ENCODE results near the gene PCDHGA10. TPM values are rescaled to one million over a fixed set of nuclear protein-coding genes. Genes with fewer than 3 reads are reported as not detected.
A peak's percentile ranks its signal among the peaks of the same experiment; 100 is the strongest.

PCDHGA10 gene
- total and polyA plus RNA-seq, 8 donors = 0.26 to 3.1 (median 1.8) TPM

- no peak for ATAC-seq
- no peaks in the 10 kb centered on the region for H3K9me3 ChIP-seq
Measured at GRCh38 chr5:141439411-141440141, 26.8 kb downstream of the PCDHGA10 start.

GRCh38 chr5:141440341-141440740 lies 27.6 kb downstream of the PCDHGA10 start:
- 92 to 94% methylated on average over 9 of the region's 9 CpGs for WGBS, 2 donors
- no peak for ATAC-seq
- H3K4me3 ChIP-seq = no peak overlapping the region
- H3K9me3 ChIP-seq = no peaks in the 10 kb centered on the region
- no peak for DNase-seq
- no peak for FAIRE-seq
- intact Hi-C loops (cut with DNase I) = no loop called here
- no peak overlapping the region for H3K27ac ChIP-seq
- no peaks in the 10 kb centered on the region for H3K36me3 ChIP-seq
- TF ChIP-seq CTCF (IDR thresholded peaks at IDR 0.05) = no peak
- no peaks in the 10 kb centered on the region for H3K4me1 ChIP-seq
- H3K27me3 ChIP-seq = no peaks in the 10 kb centered on the region

More at GRCh38 chr5:141439411-141440141, 26.8 kb downstream of the PCDHGA10 start:
- no peaks in the 10 kb centered on the region for H3K36me3 ChIP-seq
- no peak overlapping the region for H3K4me3 ChIP-seq
- DNase-seq (no peak), FAIRE-seq (no peak)
- H3K4me1 ChIP-seq = no peaks in the 10 kb centered on the region
- TF ChIP-seq CTCF (IDR thresholded peaks at IDR 0.05) = no peak
- intact Hi-C loops (cut with DNase I) = no loop called here
- 61 to 70% methylated on average over 10 of the region's 10 CpGs for WGBS, 2 donors
- H3K27me3 ChIP-seq = no peaks in the 10 kb centered on the region
- H3K27ac ChIP-seq = no peak overlapping the region

GRCh38 chr5:141441571-141442170 lies 28.9 kb downstream of the PCDHGA10 start:
- peak in 1 of 6 donors; percentile 32 for DNase-seq
- no peak overlapping the region for H3K27ac ChIP-seq
- intact Hi-C loops (cut with DNase I) = no loop called here
- no peaks in the 10 kb centered on the region for H3K27me3 ChIP-seq
- no peak for TF ChIP-seq CTCF (IDR thresholded peaks at IDR 0.05)
- WGBS, 2 donors = 39 to 45% methylated on average over 50 of the region's 50 CpGs
- no peaks in the 10 kb centered on the region for H3K9me3 ChIP-seq
- no peaks in the 10 kb centered on the region for H3K36me3 ChIP-seq
- no peak overlapping the region for H3K4me3 ChIP-seq
- H3K4me1 ChIP-seq = no peaks in the 10 kb centered on the region
- no peak for ATAC-seq
- FAIRE-seq = no peak

- intact Hi-C loops (cut with DNase I) = no loop called here
- Histone ChIP-seq H3K27me3 (no peaks in the 10 kb centered on the region), H3K9me3 (no peaks in the 10 kb centered on the region), H3K4me1 (no peaks in the 10 kb centered on the region), H3K36me3 (no peaks in the 10 kb centered on the region), H3K4me3 (no peak overlapping the region), H3K27ac (no peak overlapping the region)
- no peak for TF ChIP-seq CTCF (IDR thresholded peaks at IDR 0.05)
- 99 to 100% methylated on average over 3 of the region's 3 CpGs for WGBS, 2 donors
- no peak for FAIRE-seq
- no peak for DNase-seq
- no peak for ATAC-seq
Measured at GRCh38 chr5:141465351-141465750, 52.6 kb downstream of the PCDHGA10 start.

Other genes with a start within 250 kb of the PCDHGA10 start
Only the 30 nearest of the 37 such genes appear.
- 1 to 10 TPM in 1 of 6 donors, under 1 TPM in 5; 0.49 to 1.5 (median 0.63) TPM for gene PCDHB10, start 220.6 kb upstream of the PCDHGA10 start, total RNA-seq
- gene PCDHB10, start 220.6 kb upstream of the PCDHGA10 start, polyA plus RNA-seq = 1 to 10 TPM in 1 of 2 donors, under 1 TPM in 1; 0.30 to 1.4 TPM
- 1 to 10 TPM; 2.1 to 9.0 (median 4.9) TPM for gene PCDHB11, start 213.4 kb upstream of the PCDHGA10 start, total RNA-seq
- 1 to 10 TPM in 1 of 2 donors, under 1 TPM in 1; 0.72 to 2.3 TPM for gene PCDHB11, start 213.4 kb upstream of the PCDHGA10 start, polyA plus RNA-seq
- gene PCDHB12, start 204.3 kb upstream of the PCDHGA10 start, total RNA-seq = 1 to 10 TPM; 1.3 to 2.5 (median 1.5) TPM
- gene PCDHB12, start 204.3 kb upstream of the PCDHGA10 start, polyA plus RNA-seq = 1 to 10 TPM in 1 of 2 donors, under 1 TPM in 1; 0.46 to 1.3 TPM
- gene PCDHB13, start 199.1 kb upstream of the PCDHGA10 start, total RNA-seq = 1 to 10 TPM; 2.4 to 3.3 (median 3.0) TPM
- gene PCDHB13, start 199.1 kb upstream of the PCDHGA10 start, polyA plus RNA-seq = 1 to 10 TPM; 1.2 to 1.9 TPM
- gene PCDHB14, start 189.6 kb upstream of the PCDHGA10 start, total RNA-seq = 1 to 10 TPM; 1.9 to 2.7 (median 2.1) TPM
- gene PCDHB14, start 189.6 kb upstream of the PCDHGA10 start, polyA plus RNA-seq = 1 to 10 TPM; 2.8 to 2.9 TPM
- 1 to 10 TPM; 1.7 to 2.6 (median 2.4) TPM for gene PCDHB15, start 167.6 kb upstream of the PCDHGA10 start, total RNA-seq
- gene PCDHB15, start 167.6 kb upstream of the PCDHGA10 start, polyA plus RNA-seq = 1 to 10 TPM; 1.8 to 2.8 TPM
- under 1 TPM in 5 of 6 donors, not detected in 1; 0.14 to 0.69 (median 0.19) TPM for gene SLC25A2, start 108.9 kb upstream of the PCDHGA10 start, total RNA-seq
- gene SLC25A2, start 108.9 kb upstream of the PCDHGA10 start, polyA plus RNA-seq = under 1 TPM in 1 of 2 donors, not detected in 1; 0.30 TPM
- gene TAF7, start 92.2 kb upstream of the PCDHGA10 start, total RNA-seq = 10 to 100 TPM; 17.7 to 40.2 (median 22.7) TPM
- gene TAF7, start 92.2 kb upstream of the PCDHGA10 start, polyA plus RNA-seq = 10 to 100 TPM; 16.6 to 47.4 TPM
- gene PCDHGA1, start 82.5 kb upstream of the PCDHGA10 start, total RNA-seq = under 1 TPM; 0.22 to 0.67 (median 0.40) TPM
- under 1 TPM; 0.19 to 0.33 TPM for gene PCDHGA1, start 82.5 kb upstream of the PCDHGA10 start, polyA plus RNA-seq
- 1 to 10 TPM in 5 of 6 donors, under 1 TPM in 1; 0.75 to 2.1 (median 1.5) TPM for gene PCDHGA2, start 74.2 kb upstream of the PCDHGA10 start, total RNA-seq
- gene PCDHGA2, start 74.2 kb upstream of the PCDHGA10 start, polyA plus RNA-seq = under 1 TPM; 0.46 to 0.94 TPM
- gene PCDHGA3, start 69.2 kb upstream of the PCDHGA10 start, total RNA-seq = 1 to 10 TPM in 5 of 6 donors, under 1 TPM in 1; 0.98 to 2.4 (median 1.7) TPM
- gene PCDHGA3, start 69.2 kb upstream of the PCDHGA10 start, polyA plus RNA-seq = under 1 TPM; 0.52 to 0.87 TPM
- gene PCDHGB1, start 62.9 kb upstream of the PCDHGA10 start, total RNA-seq = 1 to 10 TPM; 1.5 to 3.2 (median 1.9) TPM
- 1 to 10 TPM in 1 of 2 donors, under 1 TPM in 1; 0.31 to 1.1 TPM for gene PCDHGB1, start 62.9 kb upstream of the PCDHGA10 start, polyA plus RNA-seq
- gene PCDHGA4, start 58.0 kb upstream of the PCDHGA10 start, total RNA-seq = 1 to 10 TPM; 1.8 to 2.9 (median 2.2) TPM
- gene PCDHGA4, start 58.0 kb upstream of the PCDHGA10 start, polyA plus RNA-seq = 1 to 10 TPM in 1 of 2 donors, under 1 TPM in 1; 0.61 to 1.0 TPM
- gene PCDHGB2, start 53.0 kb upstream of the PCDHGA10 start, total RNA-seq = 1 to 10 TPM; 1.8 to 2.8 (median 2.2) TPM
- gene PCDHGB2, start 53.0 kb upstream of the PCDHGA10 start, polyA plus RNA-seq = 1 to 10 TPM in 1 of 2 donors, under 1 TPM in 1; 0.63 to 1.1 TPM
- gene PCDHGA5, start 48.8 kb upstream of the PCDHGA10 start, total RNA-seq = 1 to 10 TPM; 1.2 to 2.1 (median 1.6) TPM
- 1 to 10 TPM in 1 of 2 donors, under 1 TPM in 1; 0.40 to 1.1 TPM for gene PCDHGA5, start 48.8 kb upstream of the PCDHGA10 start, polyA plus RNA-seq
- gene PCDHGB3, start 42.7 kb upstream of the PCDHGA10 start, total RNA-seq = 1 to 10 TPM; 1.7 to 3.0 (median 2.3) TPM
- gene PCDHGB3, start 42.7 kb upstream of the PCDHGA10 start, polyA plus RNA-seq = under 1 TPM; 0.59 to 0.99 TPM
- gene PCDHGA6, start 39.1 kb upstream of the PCDHGA10 start, total RNA-seq = 1 to 10 TPM; 1.4 to 3.1 (median 2.0) TPM
- gene PCDHGA6, start 39.1 kb upstream of the PCDHGA10 start, polyA plus RNA-seq = 1 to 10 TPM; 1.1 to 1.4 TPM
- 1 to 10 TPM; 1.2 to 2.0 (median 1.7) TPM for gene PCDHGA7, start 30.2 kb upstream of the PCDHGA10 start, total RNA-seq
- 1 to 10 TPM in 1 of 2 donors, under 1 TPM in 1; 0.92 to 1.3 TPM for gene PCDHGA7, start 30.2 kb upstream of the PCDHGA10 start, polyA plus RNA-seq
- gene PCDHGB4, start 25.3 kb upstream of the PCDHGA10 start, total RNA-seq = 1 to 10 TPM; 1.5 to 3.1 (median 1.9) TPM
- gene PCDHGB4, start 25.3 kb upstream of the PCDHGA10 start, polyA plus RNA-seq = under 1 TPM; 0.56 to 0.65 TPM
- 1 to 10 TPM in 2 of 6 donors, under 1 TPM in 4; 0.72 to 1.1 (median 0.91) TPM for gene PCDHGA8, start 20.4 kb upstream of the PCDHGA10 start, total RNA-seq
- gene PCDHGA8, start 20.4 kb upstream of the PCDHGA10 start, polyA plus RNA-seq = under 1 TPM; 0.12 to 0.49 TPM
- gene PCDHGB5, start 15.0 kb upstream of the PCDHGA10 start, total RNA-seq = 1 to 10 TPM; 4.0 to 7.9 (median 5.4) TPM
- gene PCDHGB5, start 15.0 kb upstream of the PCDHGA10 start, polyA plus RNA-seq = 1 to 10 TPM; 1.1 to 1.4 TPM
- gene PCDHGA9, start 10.2 kb upstream of the PCDHGA10 start, total RNA-seq = 1 to 10 TPM; 1.4 to 3.0 (median 2.3) TPM
- gene PCDHGA9, start 10.2 kb upstream of the PCDHGA10 start, polyA plus RNA-seq = 1 to 10 TPM in 1 of 2 donors, under 1 TPM in 1; 0.31 to 1.3 TPM
- 1 to 10 TPM; 1.7 to 4.0 (median 2.6) TPM for gene PCDHGB6, start 5.0 kb upstream of the PCDHGA10 start, total RNA-seq
- gene PCDHGB6, start 5.0 kb upstream of the PCDHGA10 start, polyA plus RNA-seq = 1 to 10 TPM in 1 of 2 donors, under 1 TPM in 1; 0.63 to 1.1 TPM
- 1 to 10 TPM; 3.3 to 5.6 (median 3.9) TPM for gene PCDHGB7, start 4.7 kb downstream of the PCDHGA10 start, total RNA-seq
- gene PCDHGB7, start 4.7 kb downstream of the PCDHGA10 start, polyA plus RNA-seq = 1 to 10 TPM; 1.0 to 1.1 TPM
- gene PCDHGA11, start 8.1 kb downstream of the PCDHGA10 start, total RNA-seq = 1 to 10 TPM; 1.2 to 2.6 (median 1.6) TPM
- under 1 TPM; 0.23 to 0.99 TPM for gene PCDHGA11, start 8.1 kb downstream of the PCDHGA10 start, polyA plus RNA-seq
- gene PCDHGA12, start 17.5 kb downstream of the PCDHGA10 start, total RNA-seq = 1 to 10 TPM; 1.2 to 2.3 (median 1.6) TPM
- 1 to 10 TPM in 1 of 2 donors, under 1 TPM in 1; 0.33 to 1.2 TPM for gene PCDHGA12, start 17.5 kb downstream of the PCDHGA10 start, polyA plus RNA-seq
- gene PCDHGC3, start 63.0 kb downstream of the PCDHGA10 start, total RNA-seq = 10 to 100 TPM in 5 of 6 donors, 1 to 10 TPM in 1; 9.1 to 25.3 (median 16.7) TPM
- 10 to 100 TPM; 20.0 to 23.1 TPM for gene PCDHGC3, start 63.0 kb downstream of the PCDHGA10 start, polyA plus RNA-seq
- 1 to 10 TPM in 3 of 6 donors, under 1 TPM in 3; 0.41 to 1.4 (median 0.91) TPM for gene PCDHGC4, start 72.0 kb downstream of the PCDHGA10 start, total RNA-seq
- under 1 TPM; 0.35 to 0.65 TPM for gene PCDHGC4, start 72.0 kb downstream of the PCDHGA10 start, polyA plus RNA-seq
- gene PCDHGC5, start 76.1 kb downstream of the PCDHGA10 start, total RNA-seq = under 1 TPM; 0.17 to 0.98 (median 0.76) TPM
- gene PCDHGC5, start 76.1 kb downstream of the PCDHGA10 start, polyA plus RNA-seq = under 1 TPM; 0.09 to 0.61 TPM
- 10 to 100 TPM; 41.1 to 72.7 (median 61.0) TPM for gene DIAPH1, start 206.0 kb downstream of the PCDHGA10 start, total RNA-seq
- 10 to 100 TPM; 28.9 to 41.2 TPM for gene DIAPH1, start 206.0 kb downstream of the PCDHGA10 start, polyA plus RNA-seq

Measured in pancreas (tissue), 10 donors.